H9 (cell line): ENCODE data around the gene CACNA1I. TPM values are rescaled to one million over a fixed set of nuclear protein-coding genes. Genes with fewer than 3 reads are reported as not detected.
A peak's percentile ranks its signal among the peaks of the same experiment; 100 is the strongest.

Experiments used
- DNase-seq: peaks from one replicate; pipeline ENCODE4 v3.0.0-alpha.2; 2017
- H2AFZ ChIP-seq: one replicate; pipeline ENCODE4 v1.6.1; 2013; ENCODE audit warnings: mild to moderate bottlenecking, low read length, control low read depth, moderate library complexity
- H2AK5ac ChIP-seq: 2 replicates; pipeline ENCODE4 v1.6.1; 2013; ENCODE audit warnings: low read length, control low read depth, mixed read lengths; ENCODE audit not compliant: insufficient read length
- H2BK120ac ChIP-seq: one replicate; pipeline ENCODE4 v1.6.1; 2013; ENCODE audit warnings: low read depth, mild to moderate bottlenecking, low read length, control low read depth, inconsistent platforms; ENCODE audit not compliant: poor library complexity, severe bottlenecking
- H2BK12ac ChIP-seq: 2 replicates; pipeline ENCODE4 v1.6.1; 2013; ENCODE audit warnings: low read length, control low read depth, mixed read lengths, low read depth; ENCODE audit not compliant: insufficient read length
- H2BK15ac ChIP-seq: 2 replicates; pipeline ENCODE4 v1.6.1; 2013; ENCODE audit warnings: low read depth, low read length, control low read depth
- H2BK20ac ChIP-seq: one replicate; pipeline ENCODE4 v1.6.1; 2013; ENCODE audit warnings: low read depth, mild to moderate bottlenecking, low read length, control low read depth, inconsistent platforms; ENCODE audit not compliant: poor library complexity, severe bottlenecking
- H2BK5ac ChIP-seq: 2 replicates; pipeline ENCODE4 v1.6.1; 2013; ENCODE audit warnings: low read length, control low read depth, mixed read lengths; ENCODE audit not compliant: insufficient read length
- H3K14ac ChIP-seq: 2 replicates; pipeline ENCODE4 v1.6.1; 2013; ENCODE audit warnings: low read length, control low read depth; ENCODE audit not compliant: insufficient read depth
- H3K18ac ChIP-seq: 2 replicates; pipeline ENCODE4 v1.6.1; 2013; ENCODE audit warnings: low read depth, mild to moderate bottlenecking, mixed read lengths, low read length, control low read depth; ENCODE audit not compliant: insufficient read length
- H3K23ac ChIP-seq: 2 replicates; pipeline ENCODE4 v1.6.1; 2013; ENCODE audit warnings: low read length, control low read depth, mixed read lengths, low read depth; ENCODE audit not compliant: insufficient read length
- H3K23me2 ChIP-seq: 2 replicates; pipeline ENCODE4 v1.6.1; 2013; ENCODE audit warnings: low read depth, mild to moderate bottlenecking, mixed read lengths, low read length, control low read depth; ENCODE audit not compliant: insufficient read length, poor library complexity, severe bottlenecking
- H3K27ac ChIP-seq: 2 replicates; pipeline ENCODE4 v1.5.1; 2013; ENCODE audit warnings: low read length, control low read depth, mixed read lengths, low read depth; ENCODE audit not compliant: insufficient read length
- H3K27me3 ChIP-seq: 2 replicates; pipeline ENCODE4 v1.6.1; 2013; ENCODE audit warnings: low read length, control low read depth, inconsistent platforms; ENCODE audit not compliant: insufficient read depth
- H3K4ac ChIP-seq: 2 replicates; pipeline ENCODE4 v1.6.1; 2013; ENCODE audit warnings: low read depth, mild to moderate bottlenecking, control low read depth, inconsistent platforms, low read length, moderate library complexity
- H3K4me1 ChIP-seq: 2 replicates; pipeline ENCODE4 v1.6.1; 2013; ENCODE audit warnings: low read length, control low read depth, inconsistent platforms; ENCODE audit not compliant: insufficient read depth
- H3K4me2 ChIP-seq: 2 replicates; pipeline ENCODE4 v1.6.1; 2013; ENCODE audit warnings: low read length, control low read depth, mixed read lengths; ENCODE audit not compliant: insufficient read length, insufficient read depth
- H3K56ac ChIP-seq: 2 replicates; pipeline ENCODE4 v1.6.1; 2013; ENCODE audit warnings: low read depth, mild to moderate bottlenecking, mixed read lengths, low read length, control low read depth; ENCODE audit not compliant: insufficient read length
- H3K79me1 ChIP-seq: 2 replicates; pipeline ENCODE4 v1.6.1; 2013; ENCODE audit warnings: low read depth, mild to moderate bottlenecking, moderate library complexity, low read length, control low read depth, inconsistent platforms; ENCODE audit not compliant: insufficient read depth, poor library complexity, severe bottlenecking
- H3K79me2 ChIP-seq: 2 replicates; pipeline ENCODE4 v1.6.1; 2013; ENCODE audit warnings: low read length, control low read depth, inconsistent platforms; ENCODE audit not compliant: insufficient read depth
- H3K9ac ChIP-seq: 2 replicates; pipeline ENCODE4 v1.6.1; 2013; ENCODE audit warnings: low read length, control low read depth, mixed read lengths; ENCODE audit not compliant: insufficient read length; ENCODE audit errors: extremely low read depth
- H3K9me3 ChIP-seq: one replicate; pipeline ENCODE4 v1.6.1; 2013; ENCODE audit warnings: low read depth, low read length, inconsistent platforms; ENCODE audit not compliant: control insufficient read depth
- H3T11ph ChIP-seq: one replicate; pipeline ENCODE4 v1.6.1; 2013; ENCODE audit warnings: mild to moderate bottlenecking, low read length, control low read depth, inconsistent platforms
- H4K20me1 ChIP-seq: one replicate; pipeline ENCODE4 v1.6.1; 2013; ENCODE audit not compliant: control insufficient read depth, insufficient read length, insufficient read depth
- H4K5ac ChIP-seq: 2 replicates; pipeline ENCODE4 v1.6.1; 2013; ENCODE audit warnings: low read depth, mild to moderate bottlenecking, mixed read lengths, low read length, control low read depth; ENCODE audit not compliant: insufficient read length
- H4K8ac ChIP-seq: replicated peaks from 2 replicates; pipeline ENCODE4 v1.6.1; 2013; ENCODE audit warnings: low read length, control low read depth, mixed read lengths, low read depth; ENCODE audit not compliant: insufficient read length
- H4K91ac ChIP-seq: 2 replicates; pipeline ENCODE4 v1.6.1; 2013; ENCODE audit warnings: low read depth, mild to moderate bottlenecking, moderate library complexity, mixed read lengths, low read length, control low read depth; ENCODE audit not compliant: insufficient read length
- H3K27ac Mint-ChIP-seq, 3 experiments: 2 replicates in 2 of 3; 3 replicates in 1 of 3; pipeline ENCODE4 v1.8.0; 2020 to 2021; ENCODE audit warnings: mixed read lengths in 3 of 3, mild to moderate bottlenecking in 1 of 3, moderate library complexity in 1 of 3
- H3K27me3 Mint-ChIP-seq: 2 replicates; pipeline ENCODE4 v1.8.0; 2021; ENCODE audit warnings: low read depth, mild to moderate bottlenecking, moderate library complexity, mixed read lengths
- H3K36me3 Mint-ChIP-seq, 3 experiments: 2 replicates in 2 of 3; 3 replicates in 1 of 3; pipeline ENCODE4 v1.8.0; 2020 to 2021; ENCODE audit warnings: low read depth in 3 of 3, mixed read lengths in 3 of 3; ENCODE audit not compliant: insufficient read depth in 1 of 3
- H3K4me1 Mint-ChIP-seq, 2 experiments: 2 replicates each; pipeline ENCODE4 v1.8.0; 2020; ENCODE audit warnings: mixed read lengths in 2 of 2
- H3K4me3 Mint-ChIP-seq, 2 experiments: 2 replicates in 1 of 2; 3 replicates in 1 of 2; pipeline ENCODE4 v1.8.0; 2020 to 2021; ENCODE audit warnings: mild to moderate bottlenecking in 2 of 2, mixed read lengths in 2 of 2, moderate library complexity in 1 of 2
- H3K9me3 Mint-ChIP-seq, 2 experiments: 2 replicates in 1 of 2; 3 replicates in 1 of 2; pipeline ENCODE4 v1.8.0; 2020; ENCODE audit warnings: mild to moderate bottlenecking in 2 of 2, mixed read lengths in 2 of 2, moderate library complexity in 1 of 2
- CTCF ChIP-seq: fragments of 200-600 bp; sonication (generic); conservative IDR thresholded peaks from 3 replicates; pipeline ENCODE4 v1.8.0; 2021; ENCODE audit warnings: antibody characterized with exemption, mild to moderate bottlenecking
- WGBS: extraction: QIAGEN DNeasy Blood & Tissue Kit; methylation state at CpG from one replicate; pipeline ENCODE4 v1.1.7; 2013; ENCODE audit warnings: missing lambda C conversion rate, low lambda C conversion rate, mixed read lengths; ENCODE audit not compliant: insufficient read length; ENCODE audit errors: extremely low coverage; 5-methylcytosine and 5-hydroxymethylcytosine counted together
- total RNA-seq: library from RNA; stranded (reverse); gene quantifications from 2 replicates; pipeline ENCODE4 v1.2.1, GENCODE V29; 2021

Gene CACNA1I
- total RNA-seq, 1 experiment from 2014 or later: 0.50 TPM

- H3K14ac ChIP-seq: no peak overlapping the region
- no peak overlapping the region for H2AK5ac ChIP-seq
- H4K8ac ChIP-seq: no peak overlapping the region
- no peak overlapping the region for H3K9ac ChIP-seq
- no peaks in the 10 kb centered on the region for H3K79me1 ChIP-seq
- H3K27me3 Mint-ChIP-seq: no peaks in the 10 kb centered on the region
- no peaks in the 10 kb centered on the region for H3K9me3 ChIP-seq
- peaks cover 42 to 61% of the 10 kb centered on the region in 2 experiments for H3K4me1 Mint-ChIP-seq
- H3K56ac ChIP-seq: no peak overlapping the region
- DNase-seq: no peak
- H3K27ac Mint-ChIP-seq: peak overlapping the region in 2 of 3 experiments; percentile 15 to 23; a peak in 1 of 7 replicates
- H2BK20ac ChIP-seq: no peak overlapping the region
- H2BK120ac ChIP-seq: no peak overlapping the region
- H3K18ac ChIP-seq: no peak overlapping the region
- H2AFZ ChIP-seq: no peak overlapping the region
- H2BK15ac ChIP-seq: no peak overlapping the region
- no peak overlapping the region for H3K4ac ChIP-seq
- H2BK12ac ChIP-seq: no peak overlapping the region
- H4K91ac ChIP-seq: no peak overlapping the region
- H3K4me1 ChIP-seq: peaks cover 3% of the 10 kb centered on the region; the same call in 1 of the 2 replicates
- H3K79me2 ChIP-seq: peaks cover 2% of the 10 kb centered on the region; the same call in 1 of the 2 replicates
- no peaks in the 10 kb centered on the region for H3K27me3 ChIP-seq
- H3K9me3 Mint-ChIP-seq: no peaks in the 10 kb centered on the region; a peak in 2 of 5 replicates
- no peak overlapping the region for H3K23ac ChIP-seq
- no peak overlapping the region for H3K27ac ChIP-seq
- no CpG with 5 or more reads among the region's 9 CpGs for WGBS
- no peak; the same call in 2 of the 3 replicates for TF ChIP-seq CTCF
- peak overlapping the region; percentile 90 for H3K4me3 Mint-ChIP-seq
- H3K4me2 ChIP-seq: peak overlapping the region; percentile 6
- H2BK5ac ChIP-seq: no peak overlapping the region
- no peak overlapping the region for H4K5ac ChIP-seq
- no peaks in the 10 kb centered on the region for H4K20me1 ChIP-seq
- H3K23me2 ChIP-seq: peaks cover 6% of the 10 kb centered on the region
- H3K36me3 Mint-ChIP-seq: peaks cover 6 to 37% (median 36%) of the 10 kb centered on the region in 3 experiments
- no peak overlapping the region for H3T11ph ChIP-seq
Measured at GRCh38 chr22:39530692-39531331, 39.7 kb upstream of the CACNA1I start.
